Astrocyte of the spinal cord (primary cell): Measurements from ENCODE around the gene CSK.

Experiments used
- DNase-seq: peaks from one replicate; pipeline ENCODE4 v3.0.0; 2011; ENCODE audit warnings: low read depth, low spot score
- H3K4me3 ChIP-seq: 2 replicates; pipeline ENCODE4 v1.5.1; 2011; ENCODE audit warnings: low read depth, mild to moderate bottlenecking, low read length, moderate library complexity
- in situ Hi-C: cut with HindIII; loops from 2 replicates; pipeline ENCODE4 v1.10.0; 2017; ENCODE audit warnings: low sequenced_read_pairs
- TF ChIP-seq, protein P1 (sequence below): IDR thresholded peaks from 2 replicates; pipeline ENCODE4 v1.5.1; 2012; ENCODE audit warnings: low read depth, mild to moderate bottlenecking, low read length, inconsistent platforms

CSK gene

DNA sequence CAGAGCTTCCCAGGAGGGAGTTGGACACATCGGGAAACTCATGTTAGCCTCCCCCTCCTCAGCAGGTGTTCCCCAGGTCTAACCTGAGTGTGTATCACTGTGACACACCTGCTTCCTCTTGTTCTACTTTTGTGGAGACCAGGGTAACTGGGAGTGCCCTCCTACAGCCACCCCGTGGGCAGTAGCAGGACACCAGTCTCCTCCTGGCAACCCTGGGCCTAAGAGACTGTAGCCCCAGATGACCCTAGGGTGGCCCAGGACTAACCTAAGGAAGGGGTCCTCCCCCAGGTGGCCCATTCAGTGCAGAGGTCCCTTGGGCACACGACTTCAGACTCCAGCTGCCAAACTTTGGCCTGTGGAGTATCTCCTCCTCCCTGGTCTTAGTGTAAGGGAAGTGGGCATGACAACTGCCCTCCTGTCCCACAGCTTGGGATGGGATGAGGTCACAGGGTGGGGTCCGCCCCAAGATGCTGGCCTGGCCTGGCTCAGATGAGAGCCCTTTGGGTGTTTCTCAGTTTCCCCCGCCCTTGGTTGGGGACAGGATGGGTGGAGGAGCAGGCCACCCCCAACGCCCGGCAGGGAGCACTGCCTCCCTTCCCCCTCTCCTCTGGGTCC, 4.8 kb downstream of the CSK start:
- TF ChIP-seq, protein P1, sequence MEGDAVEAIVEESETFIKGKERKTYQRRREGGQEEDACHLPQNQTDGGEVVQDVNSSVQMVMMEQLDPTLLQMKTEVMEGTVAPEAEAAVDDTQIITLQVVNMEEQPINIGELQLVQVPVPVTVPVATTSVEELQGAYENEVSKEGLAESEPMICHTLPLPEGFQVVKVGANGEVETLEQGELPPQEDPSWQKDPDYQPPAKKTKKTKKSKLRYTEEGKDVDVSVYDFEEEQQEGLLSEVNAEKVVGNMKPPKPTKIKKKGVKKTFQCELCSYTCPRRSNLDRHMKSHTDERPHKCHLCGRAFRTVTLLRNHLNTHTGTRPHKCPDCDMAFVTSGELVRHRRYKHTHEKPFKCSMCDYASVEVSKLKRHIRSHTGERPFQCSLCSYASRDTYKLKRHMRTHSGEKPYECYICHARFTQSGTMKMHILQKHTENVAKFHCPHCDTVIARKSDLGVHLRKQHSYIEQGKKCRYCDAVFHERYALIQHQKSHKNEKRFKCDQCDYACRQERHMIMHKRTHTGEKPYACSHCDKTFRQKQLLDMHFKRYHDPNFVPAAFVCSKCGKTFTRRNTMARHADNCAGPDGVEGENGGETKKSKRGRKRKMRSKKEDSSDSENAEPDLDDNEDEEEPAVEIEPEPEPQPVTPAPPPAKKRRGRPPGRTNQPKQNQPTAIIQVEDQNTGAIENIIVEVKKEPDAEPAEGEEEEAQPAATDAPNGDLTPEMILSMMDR: no peak
- DNase-seq: no peak
- in situ Hi-C loops: no loop called here
- no peak overlapping the region for H3K4me3 ChIP-seq

DNA sequence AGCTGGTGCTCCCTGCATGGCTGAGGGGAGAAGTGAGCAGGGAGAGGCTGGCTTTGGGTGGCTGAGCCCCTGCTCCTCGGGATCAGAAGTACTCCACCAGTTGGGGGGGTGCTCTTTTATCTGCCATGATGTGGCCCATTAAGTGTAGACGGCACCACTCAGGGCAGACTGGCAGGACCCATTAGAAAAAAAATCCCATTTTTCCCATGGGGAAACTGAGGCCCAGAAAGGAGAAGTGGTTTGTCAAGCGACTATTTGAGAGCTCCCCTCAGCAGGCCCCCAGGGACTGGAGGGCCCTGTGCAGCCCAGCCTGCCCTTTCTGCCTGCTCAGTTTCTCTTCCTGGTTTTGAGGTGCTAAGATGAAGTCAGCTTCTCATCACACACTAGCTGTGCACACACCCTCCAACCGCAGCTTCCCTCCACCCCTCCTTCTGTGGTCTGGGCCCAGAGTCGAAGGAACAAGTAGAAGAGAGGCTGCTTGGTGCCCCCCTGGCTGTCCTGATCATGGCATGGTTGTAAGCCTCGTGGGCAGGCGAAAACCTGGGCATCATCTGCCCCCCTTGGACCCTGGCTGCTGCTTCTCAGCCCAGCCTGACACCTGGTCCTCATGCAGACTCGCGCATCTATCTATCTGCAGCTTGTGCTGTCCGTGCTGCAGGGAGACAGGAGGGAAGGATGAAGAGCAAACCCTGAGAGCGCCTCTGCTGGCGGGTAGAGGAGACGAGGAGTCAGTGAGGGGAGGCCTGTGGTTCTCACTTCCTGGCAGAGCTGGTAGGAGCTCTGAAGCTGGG, 5.6 kb downstream of the CSK start:
- TF ChIP-seq, protein P1: peak; percentile 80
- peak; percentile 80 for DNase-seq
- in situ Hi-C loops: no loop called here
- no peak overlapping the region for H3K4me3 ChIP-seq

DNA sequence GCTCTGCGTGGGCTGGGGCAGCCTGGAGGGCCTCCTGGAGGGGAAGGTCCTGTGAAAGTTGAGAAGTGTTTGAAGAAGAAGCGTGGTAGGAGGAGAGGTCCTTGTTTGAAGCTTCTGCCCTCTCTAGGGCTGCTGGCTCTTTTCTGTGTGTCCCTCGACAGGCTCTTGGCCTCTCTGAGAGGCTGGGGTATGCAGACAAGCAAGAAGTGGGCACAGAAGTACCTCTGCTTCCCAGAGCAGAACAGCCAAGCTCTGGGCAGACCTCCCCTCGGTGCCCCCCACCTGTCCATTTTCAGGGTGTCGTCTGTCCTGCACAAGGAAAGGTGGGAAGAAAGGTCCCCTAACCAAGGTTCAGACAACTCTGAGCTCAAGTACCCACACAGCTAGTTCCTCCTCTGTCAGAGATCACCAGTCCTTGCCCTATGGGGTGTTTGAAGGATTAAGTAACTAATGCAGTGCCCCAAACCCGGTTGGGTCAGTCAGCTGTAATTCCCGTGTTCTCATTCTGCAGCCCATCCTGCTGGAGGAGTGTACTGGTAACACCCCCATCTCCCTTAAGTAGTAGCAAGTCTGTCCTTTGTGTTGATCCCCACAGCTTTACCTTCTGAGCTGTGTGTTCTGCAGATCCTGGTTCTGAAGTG, 6.3 kb downstream of the CSK start:
- no peak overlapping the region for H3K4me3 ChIP-seq
- TF ChIP-seq, protein P1: no peak
- no peak for DNase-seq
- in situ Hi-C loops: no loop called here

DNA sequence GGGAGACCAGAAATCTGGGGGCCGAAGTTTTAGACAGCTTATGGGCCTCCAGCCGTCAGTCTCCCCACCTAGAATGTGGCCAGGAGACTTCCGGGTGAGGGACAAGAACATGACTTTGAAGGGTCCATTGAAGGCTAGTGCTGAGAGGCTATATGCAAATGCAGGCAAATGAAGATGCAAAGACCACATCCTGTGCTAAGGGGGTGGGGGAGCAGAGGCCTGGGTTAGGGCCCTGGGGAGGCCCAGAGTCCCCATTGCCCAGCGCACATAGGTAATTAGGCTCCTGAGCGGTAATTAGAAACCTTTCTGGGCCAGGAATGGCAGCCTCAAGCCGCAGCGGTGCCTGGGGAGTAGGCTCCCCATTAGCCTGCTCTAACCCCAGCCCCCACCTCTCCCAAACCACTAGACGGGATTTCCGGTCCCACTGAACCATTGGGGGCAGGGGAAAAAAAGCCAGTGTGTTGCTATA, 6.8 kb downstream of the CSK start:
- no peak for DNase-seq
- H3K4me3 ChIP-seq: no peak overlapping the region
- in situ Hi-C loops: no loop called here
- TF ChIP-seq, protein P1: no peak

DNA sequence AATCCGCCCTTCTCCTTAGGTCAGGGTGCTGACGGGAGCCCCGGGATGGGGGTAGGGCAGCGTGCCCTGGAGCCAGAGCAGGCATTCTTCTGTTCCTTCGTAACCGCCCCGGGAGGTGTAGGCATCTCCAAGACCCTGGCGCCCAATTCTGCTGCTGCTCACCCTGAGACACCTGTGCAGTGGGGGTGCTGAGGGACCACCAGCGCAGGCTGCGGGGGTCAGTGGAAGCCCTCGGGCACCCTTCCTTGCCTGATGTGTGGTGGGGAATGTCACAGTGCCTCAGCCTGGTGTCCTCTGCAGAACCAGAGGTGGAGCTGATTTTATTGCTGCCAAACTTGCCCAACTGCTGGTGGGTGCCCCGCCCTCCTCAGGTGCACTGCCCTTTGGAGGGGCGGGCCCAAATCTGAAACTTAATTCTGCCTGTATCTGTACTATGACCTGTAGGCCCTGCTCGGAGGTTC, 7.3 kb downstream of the CSK start:
- in situ Hi-C loops: no loop called here
- DNase-seq: no peak
- TF ChIP-seq, protein P1: no peak
- H3K4me3 ChIP-seq: no peak overlapping the region

DNA sequence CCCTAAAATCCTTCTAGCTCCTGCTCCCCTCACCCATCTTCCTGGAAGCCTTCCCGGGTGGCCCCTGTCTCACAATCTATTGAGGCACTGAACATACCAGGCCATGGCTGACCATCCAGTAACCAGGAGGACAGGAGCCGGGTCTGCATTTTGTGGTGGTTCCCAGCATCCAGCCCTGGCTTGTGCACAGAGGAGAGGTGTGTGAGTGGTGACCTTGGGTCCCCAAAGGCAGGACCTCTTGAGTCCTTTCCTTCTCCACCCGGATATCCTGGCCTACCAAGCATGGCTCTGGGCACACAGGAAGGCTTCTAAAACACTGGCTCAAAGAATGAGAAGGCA, 7.8 kb downstream of the CSK start:
- TF ChIP-seq, protein P1: no peak
- no peak for DNase-seq
- in situ Hi-C loops: no loop called here
- H3K4me3 ChIP-seq: no peak overlapping the region
